ENCODE data around the gene SPATA25. TPM values are rescaled to one million over a fixed set of nuclear protein-coding genes. Genes with fewer than 3 reads are reported as not detected.

Gene SPATA25
- total and polyA plus RNA-seq, 8 donors: 0.50 to 15.5 (median 4.2) TPM; not detected in 3

DNA sequence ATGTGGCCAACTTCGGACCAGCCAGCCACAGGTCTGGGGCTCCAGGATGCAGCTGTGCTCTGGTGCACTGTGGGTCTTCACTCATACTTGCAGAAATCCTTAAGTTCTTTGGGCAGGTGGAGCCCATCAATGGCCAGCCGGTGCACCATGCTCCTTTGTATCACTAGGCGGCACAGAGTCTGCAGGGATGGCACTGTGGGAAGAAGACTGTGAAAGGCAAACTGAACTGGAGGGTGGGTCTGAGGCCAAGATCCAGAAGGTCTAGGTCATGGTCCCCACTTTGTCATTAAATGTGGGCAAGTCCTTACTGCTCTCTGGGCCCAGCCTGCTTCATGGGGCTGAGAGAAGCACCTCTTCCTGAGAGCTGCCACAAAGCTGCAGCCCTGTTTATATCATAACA, 1.3 kb upstream of the SPATA25 start:
- Histone ChIP-seq H3K27ac (no peak overlapping the region), H3K9me3 (no peaks in the 10 kb centered on the region), H3K36me3 (peaks cover 15 to 64% (median 52%) of the 10 kb centered on the region in 4 donors), H3K27me3 (no peaks in the 10 kb centered on the region), H3K4me1 (peaks cover 21 to 63% (median 51%) of the 10 kb centered on the region in 4 donors), H3K4me3 (no peak overlapping the region)
- DNase-seq: no peak
- no peak for TF ChIP-seq POLR2AphosphoS5 (IDR thresholded peaks at IDR 0.05)
- TF ChIP-seq POLR2A (IDR thresholded peaks at IDR 0.05): no peak
- TF ChIP-seq EP300 (IDR thresholded peaks at IDR 0.05): no peak
- TF ChIP-seq, protein P1, sequence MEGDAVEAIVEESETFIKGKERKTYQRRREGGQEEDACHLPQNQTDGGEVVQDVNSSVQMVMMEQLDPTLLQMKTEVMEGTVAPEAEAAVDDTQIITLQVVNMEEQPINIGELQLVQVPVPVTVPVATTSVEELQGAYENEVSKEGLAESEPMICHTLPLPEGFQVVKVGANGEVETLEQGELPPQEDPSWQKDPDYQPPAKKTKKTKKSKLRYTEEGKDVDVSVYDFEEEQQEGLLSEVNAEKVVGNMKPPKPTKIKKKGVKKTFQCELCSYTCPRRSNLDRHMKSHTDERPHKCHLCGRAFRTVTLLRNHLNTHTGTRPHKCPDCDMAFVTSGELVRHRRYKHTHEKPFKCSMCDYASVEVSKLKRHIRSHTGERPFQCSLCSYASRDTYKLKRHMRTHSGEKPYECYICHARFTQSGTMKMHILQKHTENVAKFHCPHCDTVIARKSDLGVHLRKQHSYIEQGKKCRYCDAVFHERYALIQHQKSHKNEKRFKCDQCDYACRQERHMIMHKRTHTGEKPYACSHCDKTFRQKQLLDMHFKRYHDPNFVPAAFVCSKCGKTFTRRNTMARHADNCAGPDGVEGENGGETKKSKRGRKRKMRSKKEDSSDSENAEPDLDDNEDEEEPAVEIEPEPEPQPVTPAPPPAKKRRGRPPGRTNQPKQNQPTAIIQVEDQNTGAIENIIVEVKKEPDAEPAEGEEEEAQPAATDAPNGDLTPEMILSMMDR (IDR thresholded peaks at IDR 0.05): no peak
- WGBS, 5 donors: 50 to 92% (median 91%) methylated on average over 1 to 3 of the region's 3 CpGs
- intact Hi-C loops (cut with DNase I; ENCODE audit: low total_unique reads): no loop called here

DNA sequence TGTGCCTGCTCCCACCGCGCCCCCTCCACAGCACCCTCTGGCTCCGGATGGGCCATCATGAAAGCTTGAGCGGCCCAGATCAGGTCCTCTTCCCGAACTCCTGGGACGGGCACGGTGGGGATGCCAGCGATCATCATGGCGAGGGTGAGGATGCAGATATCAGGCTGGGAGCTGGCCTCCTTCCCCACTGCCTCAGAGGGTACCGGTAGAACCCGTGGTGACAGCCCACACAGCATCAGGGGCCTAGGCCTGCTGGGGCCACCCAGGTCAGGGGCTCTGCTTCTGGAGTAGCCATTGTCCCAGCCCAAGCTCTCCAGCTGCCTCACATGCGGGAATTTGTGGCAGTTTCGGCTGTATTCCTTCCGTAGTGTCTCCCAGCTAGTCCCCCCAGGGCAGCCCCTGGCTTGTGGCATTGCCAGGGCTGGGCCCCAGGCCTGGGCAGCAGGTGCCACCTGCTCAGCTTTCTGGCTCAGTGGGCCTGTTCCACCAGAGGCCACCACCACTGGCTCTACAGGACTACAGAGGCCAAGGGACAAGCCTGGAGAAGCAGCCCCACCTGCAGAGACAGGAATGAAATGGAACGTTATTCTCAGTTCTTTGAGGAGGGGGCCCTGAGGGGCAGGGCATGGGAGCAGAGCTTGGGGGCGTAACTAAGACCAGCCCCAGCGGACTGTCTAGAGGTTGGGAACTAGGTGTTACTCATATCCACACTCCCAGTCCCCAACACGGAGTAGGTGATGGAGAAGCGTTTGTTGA, 654 bp downstream of the SPATA25 start:
- Histone ChIP-seq H3K27me3 (no peaks in the 10 kb centered on the region), H3K4me3 (no peak overlapping the region), H3K9me3 (no peaks in the 10 kb centered on the region), H3K4me1 (peaks cover 15 to 64% (median 45%) of the 10 kb centered on the region in 4 donors), H3K36me3 (peaks cover 13 to 64% (median 53%) of the 10 kb centered on the region in 4 donors), H3K27ac (no peak overlapping the region)
- TF ChIP-seq, protein P1 (IDR thresholded peaks at IDR 0.05): no peak
- TF ChIP-seq EP300 (IDR thresholded peaks at IDR 0.05): no peak
- TF ChIP-seq POLR2AphosphoS5 (IDR thresholded peaks at IDR 0.05): no peak
- TF ChIP-seq POLR2A (IDR thresholded peaks at IDR 0.05): no peak
- DNase-seq: no peak
- intact Hi-C loops (cut with DNase I; ENCODE audit: low total_unique reads): no loop called here
- WGBS, 5 donors: 83 to 93% (median 91%) methylated on average over 7 to 19 of the region's 19 CpGs

DNA sequence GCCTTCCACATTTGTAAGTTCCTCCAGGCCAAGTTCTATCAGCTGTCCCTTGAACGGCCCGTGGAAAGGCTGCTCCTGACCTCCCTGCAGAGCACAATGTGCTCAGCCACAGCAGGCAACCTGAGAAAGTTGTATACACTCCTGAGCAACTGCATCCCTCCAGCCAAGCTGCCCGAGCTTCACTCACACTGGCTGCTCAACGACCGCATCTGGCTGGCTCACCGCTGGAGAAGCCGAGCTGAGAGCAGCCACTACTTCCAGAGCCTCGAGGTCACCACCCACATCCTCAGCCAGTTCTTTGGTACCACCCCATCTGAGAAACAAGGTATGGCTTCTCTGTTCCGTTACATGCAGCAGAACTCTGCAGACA, 4.3 kb downstream of the SPATA25 start:
- TF ChIP-seq POLR2AphosphoS5 (IDR thresholded peaks at IDR 0.05) (no peak), POLR2A (IDR thresholded peaks at IDR 0.05) (no peak), EP300 (IDR thresholded peaks at IDR 0.05) (no peak)
- TF ChIP-seq, protein P1 (IDR thresholded peaks at IDR 0.05): no peak
- Histone ChIP-seq H3K9me3 (no peaks in the 10 kb centered on the region), H3K4me1 (peaks cover 16 to 47% (median 33%) of the 10 kb centered on the region in 4 donors), H3K27ac (no peak overlapping the region), H3K36me3 (peaks cover 15 to 67% (median 57%) of the 10 kb centered on the region in 4 donors), H3K27me3 (no peaks in the 10 kb centered on the region), H3K4me3 (no peak overlapping the region)
- 63 to 86% (median 76%) methylated on average over 8 to 9 of the region's 9 CpGs for WGBS, 5 donors
- intact Hi-C loops (cut with DNase I; ENCODE audit: low total_unique reads): no loop called here
- no peak for DNase-seq

DNA sequence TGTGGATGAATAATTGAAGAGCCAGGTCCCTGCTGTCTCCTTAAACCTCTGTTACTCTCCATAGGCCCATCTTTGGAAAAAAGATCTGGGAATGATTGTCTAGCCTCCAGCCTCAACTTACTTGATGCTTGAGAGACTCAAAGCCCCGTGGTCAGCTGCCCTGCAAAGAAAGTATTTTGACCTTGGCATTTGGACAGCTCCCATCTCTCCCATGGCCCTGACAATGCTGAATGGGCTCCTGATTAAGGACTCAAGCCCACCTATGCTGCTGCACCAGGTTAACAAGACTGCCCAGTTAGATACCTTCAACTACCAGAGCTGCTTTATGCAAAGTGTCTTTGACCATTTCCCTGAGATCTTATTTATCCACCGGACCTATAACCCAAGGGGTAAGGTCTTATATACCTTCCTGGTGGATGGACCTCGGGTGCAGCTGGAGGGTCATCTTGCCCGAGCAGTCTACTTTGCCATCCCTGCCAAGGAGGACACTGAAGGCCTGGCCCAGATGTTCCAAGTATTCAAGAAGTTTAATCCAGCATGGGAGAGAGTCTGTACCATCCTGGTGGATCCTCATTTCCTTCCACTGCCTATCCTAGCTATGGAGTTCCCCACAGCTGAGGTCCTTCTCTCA, 4.8 kb downstream of the SPATA25 start:
- 66 to 88% (median 74%) methylated on average over 4 of the region's 4 CpGs for WGBS, 5 donors
- peaks cover 19 to 67% (median 61%) of the 10 kb centered on the region in 4 donors for H3K36me3 ChIP-seq

More for the DNA sequence above, 4.8 kb downstream of the SPATA25 start:
- intact Hi-C loops (cut with DNase I; ENCODE audit: low total_unique reads): no loop called here
- H3K4me3 ChIP-seq: no peak overlapping the region
- H3K9me3 ChIP-seq: no peaks in the 10 kb centered on the region
- peak overlapping the region in 1 of 5 donors; percentile 91 for H3K27ac ChIP-seq
- no peaks in the 10 kb centered on the region for H3K27me3 ChIP-seq
- peaks cover 16 to 46% (median 32%) of the 10 kb centered on the region in 4 donors for H3K4me1 ChIP-seq
- TF ChIP-seq POLR2AphosphoS5 (IDR thresholded peaks at IDR 0.05): no peak
- TF ChIP-seq POLR2A (IDR thresholded peaks at IDR 0.05): no peak
- TF ChIP-seq, protein P1 (IDR thresholded peaks at IDR 0.05): no peak
- no peak for TF ChIP-seq EP300 (IDR thresholded peaks at IDR 0.05)
- DNase-seq: no peak
